HepG2 (cell line): ENCODE data around the gene DIPK1C. TPM values are rescaled to one million over a fixed set of nuclear protein-coding genes. Genes with fewer than 3 reads are reported as not detected.

Experiments
- ATAC-seq: fragments of 200-7000 bp; cut with Tn5 transposase; 3 replicates; pipeline ENCODE4 v1.9.1; 2020; ENCODE audit warnings: mild to moderate bottlenecking, moderate library complexity
- BruUV-seq: library from RNA; stranded (reverse); fragments of 400-500 nt; replicated peaks from 2 replicates; lab custom pipeline; 2021; lab: Mats Ljungman, UMichigan
- CTCF ChIA-PET: fragments of 300-600 bp; formaldehyde crosslinking; extraction: SDS; loops from one replicate; lab custom pipeline; 2021; ENCODE audit warnings: low total read pairs, inconsistent platforms, low intra/inter-chr PET ratio; lab: Yijun Ruan, JAX
- POLR2A ChIA-PET: fragments of 350-600 bp; sonication (Branson Sonifier 250); formaldehyde crosslinking; loops from one replicate; lab custom pipeline; 2020; ENCODE audit warnings: antibody characterized with exemption, inconsistent platforms; lab: Yijun Ruan, JAX
- DNase-seq: peaks from one replicate; pipeline ENCODE4 v3.0.0-alpha.2; 2015; ENCODE audit warnings: low spot score
- FAIRE-seq: peaks from 3 replicates; lab custom pipeline; 2011; peaks lifted over from hg19 to GRCh38; lab: Jason Lieb, UNC
- H2AFZ ChIP-seq: one replicate; pipeline ENCODE4 v1.6.1; 2011; ENCODE audit warnings: low read length, inconsistent platforms
- H3K27ac ChIP-seq: fragments of 300-600 bp; 3 replicates; pipeline ENCODE4 v1.8.0; 2011; ENCODE audit warnings: mixed run types, mild to moderate bottlenecking, mixed read lengths, low read length, inconsistent platforms; ENCODE audit not compliant: insufficient read depth; ENCODE audit errors: extremely low read length
- H3K27me3 ChIP-seq, 2 experiments: fragments of 200-600 bp in 1 of 2; 2 replicates in 1 of 2; 3 replicates in 1 of 2; pipeline versions ENCODE4 v1.6.0 to v1.8.0; 2011; ENCODE audit warnings: low read length in 2 of 2, mild to moderate bottlenecking in 2 of 2, moderate library complexity in 2 of 2, inconsistent platforms in 1 of 2; ENCODE audit not compliant: insufficient read depth in 2 of 2, control insufficient read depth in 1 of 2
- H3K36me3 ChIP-seq, 2 experiments: fragments of 200-600 bp in 1 of 2; replicated peaks in 1 of 2; 2 replicates in 1 of 2; 3 replicates in 1 of 2; pipeline versions ENCODE4 v1.5.1 to v1.8.0; 2011; ENCODE audit warnings: low read length in 2 of 2, inconsistent platforms in 1 of 2; ENCODE audit not compliant: insufficient read depth in 2 of 2, control insufficient read depth in 1 of 2
- H3K4me1 ChIP-seq: 2 replicates; pipeline ENCODE4 v1.5.1; 2012; ENCODE audit warnings: low read length, inconsistent platforms; ENCODE audit not compliant: insufficient read depth
- H3K4me2 ChIP-seq: 2 replicates; pipeline ENCODE4 v1.6.0; 2011; ENCODE audit warnings: low read depth, low read length, inconsistent platforms
- H3K4me3 ChIP-seq, 3 experiments: fragments of 200-600 bp in 1 of 3; sonication (generic), shearing (Covaris generic) in 1 of 3; replicated peaks in 1 of 3; 2 replicates each; pipeline ENCODE4 v1.5.1; 2011 to 2016; ENCODE audit warnings: low read length in 3 of 3, inconsistent platforms in 2 of 3, low read depth in 2 of 3, mild to moderate bottlenecking in 2 of 3, control low read depth in 1 of 3, mixed read lengths in 1 of 3; ENCODE audit not compliant: insufficient read depth in 1 of 3
- H3K79me2 ChIP-seq: one replicate; pipeline ENCODE4 v1.6.1; 2011; ENCODE audit warnings: low read length, inconsistent platforms; ENCODE audit not compliant: insufficient read depth
- H3K9ac ChIP-seq: 2 replicates; pipeline ENCODE4 v1.6.0; 2011; ENCODE audit warnings: mild to moderate bottlenecking, low read depth, low read length, inconsistent platforms; ENCODE audit not compliant: insufficient read depth
- H3K9me3 ChIP-seq: 2 replicates; pipeline ENCODE4 v1.5.1; 2012; ENCODE audit warnings: mild to moderate bottlenecking, low read length
- H4K20me1 ChIP-seq: 2 replicates; pipeline ENCODE4 v1.6.0; 2011; ENCODE audit warnings: inconsistent platforms, mild to moderate bottlenecking, low read length, moderate library complexity; ENCODE audit not compliant: insufficient read depth
- AGO1 ChIP-seq: fragments of 200-400 bp; formaldehyde crosslinking; IDR thresholded peaks from 2 replicates; pipeline ENCODE4 v1.6.1; 2017; ENCODE audit warnings: mild to moderate bottlenecking, low read depth, low read length, moderate library complexity; ENCODE audit not compliant: poor library complexity, severe bottlenecking
- REL ChIP-seq: sonication (generic); formaldehyde crosslinking; conservative IDR thresholded peaks from 2 replicates; pipeline ENCODE4 v1.8.0; 2022; ENCODE audit warnings: mild to moderate bottlenecking, missing genetic modification reagents, moderate library complexity
- SMC3 ChIP-seq: IDR thresholded peaks from 2 replicates; pipeline ENCODE4 v1.6.1; 2011; ENCODE audit warnings: low read length, improper control_type of control experiment
- XRCC5 ChIP-seq: fragments of 200-400 bp; formaldehyde crosslinking; optimal IDR thresholded peaks from 2 replicates; pipeline ENCODE3; 2017; ENCODE audit warnings: mild to moderate bottlenecking, low read length
- ZFAT ChIP-seq: sonication (generic); formaldehyde crosslinking; conservative IDR thresholded peaks from 2 replicates; pipeline ENCODE4 v1.8.1; 2023; ENCODE audit warnings: missing genetic modification reagents, inconsistent platforms
- ZNF382 ChIP-seq: sonication (generic); formaldehyde crosslinking; IDR thresholded peaks from 2 replicates; pipeline ENCODE4 v1.5.0; 2020; ENCODE audit warnings: missing genetic modification reagents, mild to moderate bottlenecking, borderline replicate concordance
- WGBS: methylation state at CpG from one replicate; pipeline ENCODE4 v1.1.6; 2017; ENCODE audit warnings: low lambda C conversion rate; 5-methylcytosine and 5-hydroxymethylcytosine counted together
- in situ Hi-C: cut with HindIII; loops from 2 replicates; pipeline ENCODE4 v1.10.0; 2017; ENCODE audit warnings: low pct_unique_long_range_greater_than_20kb; ENCODE audit not compliant: extremely low pct_ligation_motif_present
- intact Hi-C: fragments of 100-400 bp; cut with micrococcal nuclease; formaldehyde crosslinking; loops from one replicate; pipeline ENCODE4 v1.10.0; 2022; ENCODE audit not compliant: unreplicated experiment
- polyA plus RNA-seq, 8 experiments: library from polyadenylated mRNA; depleted of rRNA in 3 of 8; stranded (reverse) in 7 of 8; unstranded in 1 of 8; fragments of >200 nt; fragmentation: Illumina TruSeq in 4 of 8; extraction: Trizol in 4 of 8; gene quantifications; 2 replicates each; pipeline versions ENCODE4 v1.2.1 to v1.2.3, GENCODE V29; 2011 to 2016; ENCODE audit warnings: low read depth in 4 of 8, missing spikeins in 1 of 8, mixed read lengths in 1 of 8; ENCODE audit not compliant: insufficient read depth in 1 of 8
- total RNA-seq, 5 experiments: library from RNA; depleted of rRNA; stranded (reverse); fragments of >200 nt; fragmentation: Illumina TruSeq; extraction: Trizol; gene quantifications; 2 replicates each; pipeline ENCODE4 v1.2.3, GENCODE V29; 2016; ENCODE audit warnings: low read depth in 1 of 5

Gene DIPK1C
- total and polyA plus RNA-seq, 2 of the 13 experiments (the other 11 are each of a cell fraction or from before 2014, with no cell fraction given) = 1.8 TPM; not detected in 1

GRCh38 chr18:74459889-74460288 lies 2.8 kb upstream of the DIPK1C start:
- no peaks in the 10 kb centered on the region for H4K20me1 ChIP-seq
- BruUV-seq = no TSS peak
- no peaks in the 10 kb centered on the region for H3K9me3 ChIP-seq
- intact Hi-C loops = no loop called here
- no peaks in the 10 kb centered on the region for H3K79me2 ChIP-seq
- H3K4me1 ChIP-seq = no peaks in the 10 kb centered on the region
- peak; percentile 32; the same call in 1 of the 2 replicates for TF ChIP-seq SMC3
- no peak for TF ChIP-seq ZFAT
- no peak for TF ChIP-seq REL (CRISPR knock-in tag)
- TF ChIP-seq XRCC5 = peak; percentile 45
- no peak overlapping the region for H2AFZ ChIP-seq
- no peak overlapping the region for H3K9ac ChIP-seq
- no peak for FAIRE-seq
- H3K4me3 ChIP-seq = no peak overlapping the region
- peaks cover 2 to 43% of the 10 kb centered on the region in 2 experiments; a peak in 4 of 5 replicates for H3K27me3 ChIP-seq
- no peaks in the 10 kb centered on the region for H3K36me3 ChIP-seq
- 2% methylated on average over 5 of the region's 7 CpGs for WGBS
- peak; percentile 88 for ATAC-seq
- no peak overlapping the region for H3K27ac ChIP-seq
- in situ Hi-C loops = no loop called here
- H3K4me2 ChIP-seq = no peak overlapping the region
- CTCF ChIA-PET = no interaction called here
- POLR2A ChIA-PET = no interaction called here
- DNase-seq = no peak

- POLR2A ChIA-PET = no interaction called here
These were observed 765 bp upstream of the DIPK1C start for GRCh38 chr18:74457725-74458421.

More at GRCh38 chr18:74457725-74458421, 765 bp upstream of the DIPK1C start:
- in situ Hi-C loops = no loop called here
- peaks cover 3 to 57% of the 10 kb centered on the region in 2 experiments; a peak in 4 of 5 replicates for H3K27me3 ChIP-seq
- H3K36me3 ChIP-seq = no peaks in the 10 kb centered on the region
- TF ChIP-seq ZNF382 (CRISPR knock-in tag) = no peak
- TF ChIP-seq AGO1 = peak; percentile 42
- CTCF ChIA-PET = no interaction called here
- ATAC-seq (no peak), DNase-seq (no peak), FAIRE-seq (no peak)
- no peaks in the 10 kb centered on the region for H4K20me1 ChIP-seq
- no peaks in the 10 kb centered on the region for H3K9me3 ChIP-seq
- H3K27ac ChIP-seq = no peak overlapping the region
- H3K9ac ChIP-seq = no peak overlapping the region
- no TSS peak for BruUV-seq
- no peak overlapping the region for H3K4me2 ChIP-seq
- no peak overlapping the region for H3K4me3 ChIP-seq
- no peaks in the 10 kb centered on the region for H3K79me2 ChIP-seq
- intact Hi-C loops = no loop called here
- H3K4me1 ChIP-seq = no peaks in the 10 kb centered on the region
- WGBS = 31% methylated on average over 16 of the region's 34 CpGs
- no peak overlapping the region for H2AFZ ChIP-seq
